ENCODE results near the gene VCAM1. TPM values are rescaled to one million over a fixed set of nuclear protein-coding genes. Genes with fewer than 3 reads are reported as not detected.

VCAM1 gene, protein sequence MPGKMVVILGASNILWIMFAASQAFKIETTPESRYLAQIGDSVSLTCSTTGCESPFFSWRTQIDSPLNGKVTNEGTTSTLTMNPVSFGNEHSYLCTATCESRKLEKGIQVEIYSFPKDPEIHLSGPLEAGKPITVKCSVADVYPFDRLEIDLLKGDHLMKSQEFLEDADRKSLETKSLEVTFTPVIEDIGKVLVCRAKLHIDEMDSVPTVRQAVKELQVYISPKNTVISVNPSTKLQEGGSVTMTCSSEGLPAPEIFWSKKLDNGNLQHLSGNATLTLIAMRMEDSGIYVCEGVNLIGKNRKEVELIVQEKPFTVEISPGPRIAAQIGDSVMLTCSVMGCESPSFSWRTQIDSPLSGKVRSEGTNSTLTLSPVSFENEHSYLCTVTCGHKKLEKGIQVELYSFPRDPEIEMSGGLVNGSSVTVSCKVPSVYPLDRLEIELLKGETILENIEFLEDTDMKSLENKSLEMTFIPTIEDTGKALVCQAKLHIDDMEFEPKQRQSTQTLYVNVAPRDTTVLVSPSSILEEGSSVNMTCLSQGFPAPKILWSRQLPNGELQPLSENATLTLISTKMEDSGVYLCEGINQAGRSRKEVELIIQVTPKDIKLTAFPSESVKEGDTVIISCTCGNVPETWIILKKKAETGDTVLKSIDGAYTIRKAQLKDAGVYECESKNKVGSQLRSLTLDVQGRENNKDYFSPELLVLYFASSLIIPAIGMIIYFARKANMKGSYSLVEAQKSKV
- total RNA-seq (not detected), polyA plus RNA-seq (not detected), total RNA-seq (not detected)

DNA sequence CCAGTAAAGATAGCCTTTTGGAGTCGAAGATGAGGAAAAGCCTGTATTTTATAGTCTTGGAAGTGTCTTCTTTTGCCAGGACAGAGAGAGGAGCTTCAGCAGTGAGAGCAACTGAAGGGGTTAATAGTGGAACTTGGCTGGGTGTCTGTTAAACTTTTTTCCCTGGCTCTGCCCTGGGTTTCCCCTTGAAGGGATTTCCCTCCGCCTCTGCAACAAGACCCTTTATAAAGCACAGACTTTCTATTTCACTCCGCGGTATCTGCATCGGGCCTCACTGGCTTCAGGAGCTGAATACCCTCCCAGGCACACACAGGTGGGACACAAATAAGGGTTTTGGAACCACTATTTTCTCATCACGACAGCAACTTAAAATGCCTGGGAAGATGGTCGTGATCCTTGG lies at the start of gene VCAM1:
Gene VCAM1 (plus strand): TSS at position 253 of the 400 bp plus-strand sequence. CDS start 119 bp downstream, at position 372.
- Histone ChIP-seq H3K9me3 (ENCODE audit: control insufficient read depth in 2 of 3, low read length in 3 of 3) (no peaks in the 10 kb centered on the region), H3K27me3 (ENCODE audit: control insufficient read depth in 2 of 2, insufficient read depth in 2 of 2, low read length in 2 of 2) (no peaks in the 10 kb centered on the region), H3K4me1 (ENCODE audit: control insufficient read depth in 2 of 2, insufficient read depth in 2 of 2, low read length in 2 of 2) (no peaks in the 10 kb centered on the region), H3K4me3 (ENCODE audit: low read length) (no peak within 1 kb of the TSS), H3K36me3 (ENCODE audit: control insufficient read depth in 2 of 3, insufficient read depth in 3 of 3, low read length in 3 of 3) (no peaks in the 10 kb centered on the region), H3K27ac (ENCODE audit: low read depth, low read length) (no peak within 1 kb of the TSS)
- H3K4me3 Mint-ChIP-seq = no peak within 1 kb of the TSS
- H3K4me1 Mint-ChIP-seq = no peaks in the 10 kb centered on the region
- intact Hi-C loops (cut with micrococcal nuclease) = no loop called here
- CTCF ChIA-PET = no interaction called here
- no peaks in the 10 kb centered on the region for H3K9me3 Mint-ChIP-seq
- H3K27me3 Mint-ChIP-seq = peaks cover 9 to 33% (median 21%) of the 10 kb centered on the region in 5 donors
- ATAC-seq (no peak), DNase-seq (no peak)
- H3K36me3 Mint-ChIP-seq = no peaks in the 10 kb centered on the region
- POLR2A ChIA-PET = no interaction called here
- H3K27ac Mint-ChIP-seq = peak within 1 kb of the TSS in 1 of 9 donors; percentile 21

- Histone ChIP-seq H3K27ac (ENCODE audit: low read depth, low read length) (no peak overlapping the region), H3K36me3 (ENCODE audit: control insufficient read depth in 2 of 3, insufficient read depth in 3 of 3, low read length in 3 of 3) (no peaks in the 10 kb centered on the region), H3K27me3 (ENCODE audit: control insufficient read depth in 2 of 2, insufficient read depth in 2 of 2, low read length in 2 of 2) (no peaks in the 10 kb centered on the region), H3K4me3 (ENCODE audit: low read length) (no peak overlapping the region), H3K9me3 (ENCODE audit: control insufficient read depth in 2 of 3, low read length in 3 of 3) (no peaks in the 10 kb centered on the region), H3K4me1 (ENCODE audit: control insufficient read depth in 2 of 2, insufficient read depth in 2 of 2, low read length in 2 of 2) (no peaks in the 10 kb centered on the region)
- Mint-ChIP-seq H3K4me3 (no peak overlapping the region), H3K36me3 (peaks cover 0 to 5% (median 0%) of the 10 kb centered on the region in 5 donors), H3K9me3 (peaks cover 0 to 12% (median 4%) of the 10 kb centered on the region in 11 donors), H3K4me1 (no peaks in the 10 kb centered on the region), H3K27ac (no peak overlapping the region), H3K27me3 (peaks cover 6 to 33% (median 15%) of the 10 kb centered on the region in 5 donors)
- CTCF ChIA-PET = no interaction called here
- DNase-seq (no peak), ATAC-seq (no peak)
- POLR2A ChIA-PET = no interaction called here
- intact Hi-C loops (cut with micrococcal nuclease) = no loop called here
Measured at GRCh38 chr1:100670083-100670482, 49.5 kb upstream of the VCAM1 start.

DNA sequence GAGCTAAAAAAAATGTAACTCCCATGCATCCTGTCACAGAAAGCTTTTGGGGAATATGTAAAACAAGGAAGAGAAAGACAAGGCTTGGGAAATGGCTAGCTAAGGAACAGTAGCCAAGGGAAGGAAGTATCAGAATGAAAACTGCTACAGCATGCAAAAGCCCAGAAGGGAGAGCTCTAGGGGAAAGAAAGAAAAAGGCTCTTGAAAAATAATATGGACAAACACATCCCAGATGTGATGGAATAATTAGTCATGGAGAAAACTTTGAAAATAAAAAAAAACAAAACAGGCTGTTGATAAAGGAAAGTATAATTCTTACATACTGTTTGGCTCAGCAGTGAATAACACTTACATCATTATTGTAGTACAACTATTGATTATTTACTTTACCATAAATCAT lies 47.9 kb upstream of the VCAM1 start:
- DNase-seq = no peak
- Histone ChIP-seq H3K27ac (ENCODE audit: low read depth, low read length) (no peak overlapping the region), H3K9me3 (ENCODE audit: control insufficient read depth in 2 of 3, low read length in 3 of 3) (no peaks in the 10 kb centered on the region), H3K4me3 (ENCODE audit: low read length) (no peak overlapping the region), H3K36me3 (ENCODE audit: control insufficient read depth in 2 of 3, insufficient read depth in 3 of 3, low read length in 3 of 3) (no peaks in the 10 kb centered on the region), H3K27me3 (ENCODE audit: control insufficient read depth in 2 of 2, insufficient read depth in 2 of 2, low read length in 2 of 2) (no peaks in the 10 kb centered on the region), H3K4me1 (ENCODE audit: control insufficient read depth in 2 of 2, insufficient read depth in 2 of 2, low read length in 2 of 2) (no peaks in the 10 kb centered on the region)
- Mint-ChIP-seq H3K36me3 (peaks cover 0 to 5% (median 0%) of the 10 kb centered on the region in 5 donors), H3K27ac (no peak overlapping the region), H3K4me1 (peaks cover 0 to 2% (median 0%) of the 10 kb centered on the region in 7 donors), H3K9me3 (peaks cover 0 to 21% (median 7%) of the 10 kb centered on the region in 11 donors), H3K4me3 (no peak overlapping the region), H3K27me3 (peaks cover 6 to 23% (median 15%) of the 10 kb centered on the region in 5 donors)
- ChIA-PET CTCF (no interaction called here), POLR2A (no interaction called here)
- ATAC-seq = no peak
- intact Hi-C loops (cut with micrococcal nuclease) = no loop called here

GRCh38 chr1:100683448-100684349 lies 35.8 kb upstream of the VCAM1 start:
- no peak for ATAC-seq
- Mint-ChIP-seq H3K36me3 (no peaks in the 10 kb centered on the region), H3K4me1 (no peaks in the 10 kb centered on the region), H3K27me3 (peaks cover 0 to 20% (median 3%) of the 10 kb centered on the region in 5 donors), H3K9me3 (peaks cover 0 to 17% (median 5%) of the 10 kb centered on the region in 11 donors), H3K4me3 (no peak overlapping the region), H3K27ac (no peak overlapping the region)
- H3K4me1 ChIP-seq (ENCODE audit: control insufficient read depth in 2 of 2, insufficient read depth in 2 of 2, low read length in 2 of 2) = no peaks in the 10 kb centered on the region
- no peaks in the 10 kb centered on the region for H3K9me3 ChIP-seq (ENCODE audit: control insufficient read depth in 2 of 3, low read length in 3 of 3)
- POLR2A ChIA-PET = no interaction called here
- CTCF ChIA-PET = no interaction called here
- no peaks in the 10 kb centered on the region for H3K27me3 ChIP-seq (ENCODE audit: control insufficient read depth in 2 of 2, insufficient read depth in 2 of 2, low read length in 2 of 2)
- H3K36me3 ChIP-seq (ENCODE audit: control insufficient read depth in 2 of 3, insufficient read depth in 3 of 3, low read length in 3 of 3) = no peaks in the 10 kb centered on the region
- DNase-seq = no peak
- intact Hi-C loops (cut with micrococcal nuclease) = no loop called here
- H3K27ac ChIP-seq (ENCODE audit: low read depth, low read length) = no peak overlapping the region
- no peak overlapping the region for H3K4me3 ChIP-seq (ENCODE audit: low read length)

- ChIA-PET CTCF (no interaction called here), POLR2A (no interaction called here)
- no peak overlapping the region for H3K27ac Mint-ChIP-seq
- no peak overlapping the region for H3K4me3 Mint-ChIP-seq
- peaks cover 0 to 13% (median 0%) of the 10 kb centered on the region in 5 donors for H3K36me3 Mint-ChIP-seq
- no peaks in the 10 kb centered on the region for H3K27me3 ChIP-seq (ENCODE audit: control insufficient read depth in 2 of 2, insufficient read depth in 2 of 2, low read length in 2 of 2)
- H3K27me3 Mint-ChIP-seq = peaks cover 5 to 51% (median 29%) of the 10 kb centered on the region in 5 donors
- H3K4me3 ChIP-seq (ENCODE audit: low read length) = no peak overlapping the region
- DNase-seq (no peak), ATAC-seq (no peak)
- no peaks in the 10 kb centered on the region for H3K4me1 ChIP-seq (ENCODE audit: control insufficient read depth in 2 of 2, insufficient read depth in 2 of 2, low read length in 2 of 2)
- no peak overlapping the region for H3K27ac ChIP-seq (ENCODE audit: low read depth, low read length)
- peaks cover 2 to 35% (median 14%) of the 10 kb centered on the region in 11 donors for H3K9me3 Mint-ChIP-seq
- H3K36me3 ChIP-seq (ENCODE audit: control insufficient read depth in 2 of 3, insufficient read depth in 3 of 3, low read length in 3 of 3) = no peaks in the 10 kb centered on the region
- H3K4me1 Mint-ChIP-seq = peaks cover 0 to 1% (median 0%) of the 10 kb centered on the region in 7 donors
- intact Hi-C loops (cut with micrococcal nuclease) = no loop called here
- H3K9me3 ChIP-seq (ENCODE audit: control insufficient read depth in 2 of 3, low read length in 3 of 3) = no peaks in the 10 kb centered on the region
Measured at GRCh38 chr1:100699744-100700143, 19.8 kb upstream of the VCAM1 start.

DNA sequence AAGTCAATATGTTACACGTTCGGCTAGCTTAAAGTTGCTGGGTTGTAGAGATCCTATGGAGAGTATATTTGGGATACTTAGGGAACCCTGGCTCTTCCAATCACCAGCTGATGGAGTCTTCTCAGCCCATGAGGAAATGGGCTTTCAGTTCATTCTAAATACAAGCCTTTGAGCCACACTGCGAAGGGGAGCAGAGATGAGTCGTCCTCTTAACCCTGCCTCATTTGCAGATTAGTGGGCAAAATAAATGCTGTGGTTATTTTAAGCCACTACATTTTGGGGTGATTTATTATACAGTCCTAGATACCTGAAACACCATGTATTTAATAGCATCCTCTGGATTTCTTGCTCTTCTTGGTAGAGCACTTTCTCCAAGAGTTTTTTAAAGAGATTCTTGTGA lies 19.0 kb upstream of the VCAM1 start:
- Histone ChIP-seq H3K36me3 (ENCODE audit: control insufficient read depth in 2 of 3, insufficient read depth in 3 of 3, low read length in 3 of 3) (no peaks in the 10 kb centered on the region), H3K27ac (ENCODE audit: low read depth, low read length) (no peak overlapping the region), H3K4me3 (ENCODE audit: low read length) (no peak overlapping the region), H3K27me3 (ENCODE audit: control insufficient read depth in 2 of 2, insufficient read depth in 2 of 2, low read length in 2 of 2) (no peaks in the 10 kb centered on the region), H3K4me1 (ENCODE audit: control insufficient read depth in 2 of 2, insufficient read depth in 2 of 2, low read length in 2 of 2) (no peaks in the 10 kb centered on the region), H3K9me3 (ENCODE audit: control insufficient read depth in 2 of 3, low read length in 3 of 3) (no peaks in the 10 kb centered on the region)
- POLR2A ChIA-PET = no interaction called here
- DNase-seq = no peak
- CTCF ChIA-PET = no interaction called here
- peaks cover 0 to 10% (median 0%) of the 10 kb centered on the region in 5 donors for H3K36me3 Mint-ChIP-seq
- intact Hi-C loops (cut with micrococcal nuclease) = no loop called here
- no peak for ATAC-seq
- H3K4me1 Mint-ChIP-seq = peaks cover 0 to 1% (median 0%) of the 10 kb centered on the region in 7 donors
- H3K27me3 Mint-ChIP-seq = peaks cover 5 to 55% (median 29%) of the 10 kb centered on the region in 5 donors
- H3K4me3 Mint-ChIP-seq = no peak overlapping the region
- H3K27ac Mint-ChIP-seq = no peak overlapping the region
- H3K9me3 Mint-ChIP-seq = peaks cover 2 to 26% (median 9%) of the 10 kb centered on the region in 11 donors

All from naive thymus-derived CD4-positive, alpha-beta T cell (primary cell).